Stomach smooth muscle (tissue), 2 donors: ENCODE results near the gene LUZP2.

ENCODE experiments used
- H3K27ac ChIP-seq: one replicate; pipeline ENCODE4 v1.7.0; 2013; ENCODE audit warnings: mild to moderate bottlenecking, low read length, inconsistent platforms
- H3K27me3 ChIP-seq, 2 donors: one replicate each; pipeline ENCODE4 v1.7.0; 2013; ENCODE audit warnings: low read length in 2 of 2; ENCODE audit not compliant: insufficient read depth in 2 of 2, control insufficient read depth in 1 of 2
- H3K36me3 ChIP-seq, 2 donors: one replicate each; pipeline ENCODE4 v1.7.0; 2013; ENCODE audit warnings: low read length in 2 of 2; ENCODE audit not compliant: control insufficient read depth in 2 of 2, insufficient read depth in 2 of 2
- H3K4me1 ChIP-seq: one replicate; pipeline ENCODE4 v1.7.0; 2013; ENCODE audit warnings: low read length; ENCODE audit not compliant: control insufficient read depth, insufficient read depth
- H3K4me3 ChIP-seq, 2 donors: one replicate each; pipeline ENCODE4 v1.7.0; 2013; ENCODE audit warnings: low read length in 2 of 2
- H3K9ac ChIP-seq, 2 donors: one replicate each; pipeline ENCODE4 v1.7.0; 2013; ENCODE audit warnings: low read length in 2 of 2, mild to moderate bottlenecking in 1 of 2
- H3K9me3 ChIP-seq, 2 donors: one replicate each; pipeline ENCODE4 v1.7.0; 2013; ENCODE audit warnings: low read length in 2 of 2; ENCODE audit not compliant: control insufficient read depth in 2 of 2
- donor health status: healthy.
- donor health status: Pancreatic carcinoma.

LUZP2 gene

GRCh38 chr11:24628224-24628776, 131.4 kb downstream of the LUZP2 start:
- no peaks in the 10 kb centered on the region for H3K36me3 ChIP-seq
- H3K27me3 ChIP-seq: no peaks in the 10 kb centered on the region
- no peak overlapping the region for H3K9ac ChIP-seq
- H3K4me3 ChIP-seq: no peak overlapping the region
- H3K9me3 ChIP-seq: no peaks in the 10 kb centered on the region
- no peak overlapping the region for H3K27ac ChIP-seq
- no peaks in the 10 kb centered on the region for H3K4me1 ChIP-seq

GRCh38 chr11:24634606-24635160, 137.8 kb downstream of the LUZP2 start:
- Histone ChIP-seq H3K27ac (no peak overlapping the region), H3K36me3 (no peaks in the 10 kb centered on the region), H3K4me1 (no peaks in the 10 kb centered on the region), H3K27me3 (no peaks in the 10 kb centered on the region), H3K9ac (no peak overlapping the region), H3K4me3 (no peak overlapping the region), H3K9me3 (no peaks in the 10 kb centered on the region)

- Histone ChIP-seq H3K4me3 (no peak overlapping the region), H3K36me3 (no peaks in the 10 kb centered on the region), H3K27me3 (no peaks in the 10 kb centered on the region), H3K9ac (no peak overlapping the region), H3K9me3 (no peaks in the 10 kb centered on the region), H3K27ac (no peak overlapping the region), H3K4me1 (no peaks in the 10 kb centered on the region)
Measured at GRCh38 chr11:24635588-24636290, 138.9 kb downstream of the LUZP2 start.

GRCh38 chr11:24636291-24636629, 139.4 kb downstream of the LUZP2 start:
- Histone ChIP-seq H3K27me3 (no peaks in the 10 kb centered on the region), H3K4me1 (no peaks in the 10 kb centered on the region), H3K27ac (no peak overlapping the region)

GRCh38 chr11:24637520-24637919, 140.7 kb downstream of the LUZP2 start:
- Histone ChIP-seq H3K36me3 (no peaks in the 10 kb centered on the region), H3K4me1 (no peaks in the 10 kb centered on the region), H3K4me3 (no peak overlapping the region), H3K27ac (no peak overlapping the region), H3K9me3 (no peaks in the 10 kb centered on the region), H3K9ac (no peak overlapping the region), H3K27me3 (no peaks in the 10 kb centered on the region)

More at GRCh38 chr11:24636291-24636629, 139.4 kb downstream of the LUZP2 start:
- no peaks in the 10 kb centered on the region for H3K9me3 ChIP-seq
- H3K4me3 ChIP-seq: no peak overlapping the region
- no peaks in the 10 kb centered on the region for H3K36me3 ChIP-seq
- no peak overlapping the region for H3K9ac ChIP-seq

- no peak overlapping the region for H3K27ac ChIP-seq
- no peak overlapping the region for H3K9ac ChIP-seq
- no peaks in the 10 kb centered on the region for H3K27me3 ChIP-seq
- H3K4me1 ChIP-seq: no peaks in the 10 kb centered on the region
- H3K4me3 ChIP-seq: no peak overlapping the region
- H3K9me3 ChIP-seq: no peaks in the 10 kb centered on the region
- H3K36me3 ChIP-seq: no peaks in the 10 kb centered on the region
Measured at GRCh38 chr11:24642648-24643047, 145.8 kb downstream of the LUZP2 start.

- Histone ChIP-seq H3K27me3 (no peaks in the 10 kb centered on the region), H3K27ac (no peak overlapping the region), H3K9ac (no peak overlapping the region), H3K9me3 (no peaks in the 10 kb centered on the region), H3K36me3 (no peaks in the 10 kb centered on the region), H3K4me1 (no peaks in the 10 kb centered on the region), H3K4me3 (no peak overlapping the region)
Measured at GRCh38 chr11:24645563-24645962, 148.7 kb downstream of the LUZP2 start.

GRCh38 chr11:24651873-24652272, 155.0 kb downstream of the LUZP2 start:
- Histone ChIP-seq H3K9ac (no peak overlapping the region), H3K9me3 (no peaks in the 10 kb centered on the region), H3K27me3 (no peaks in the 10 kb centered on the region), H3K27ac (no peak overlapping the region), H3K36me3 (no peaks in the 10 kb centered on the region), H3K4me1 (no peaks in the 10 kb centered on the region), H3K4me3 (no peak overlapping the region)

- Histone ChIP-seq H3K4me1 (no peaks in the 10 kb centered on the region), H3K36me3 (no peaks in the 10 kb centered on the region), H3K9ac (no peak overlapping the region), H3K4me3 (no peak overlapping the region), H3K27me3 (no peaks in the 10 kb centered on the region), H3K27ac (no peak overlapping the region), H3K9me3 (no peaks in the 10 kb centered on the region)
Measured at GRCh38 chr11:24653901-24654300, 157.0 kb downstream of the LUZP2 start.

- Histone ChIP-seq H3K27ac (no peak overlapping the region), H3K9ac (no peak overlapping the region), H3K4me1 (no peaks in the 10 kb centered on the region), H3K9me3 (no peaks in the 10 kb centered on the region), H3K4me3 (no peak overlapping the region), H3K27me3 (no peaks in the 10 kb centered on the region), H3K36me3 (no peaks in the 10 kb centered on the region)
Measured at GRCh38 chr11:24661331-24661730, 164.5 kb downstream of the LUZP2 start.

- Histone ChIP-seq H3K4me3 (no peak overlapping the region), H3K27me3 (no peaks in the 10 kb centered on the region), H3K4me1 (no peaks in the 10 kb centered on the region), H3K9me3 (no peaks in the 10 kb centered on the region), H3K9ac (no peak overlapping the region), H3K27ac (no peak overlapping the region), H3K36me3 (no peaks in the 10 kb centered on the region)
Measured at GRCh38 chr11:24664399-24664798, 167.5 kb downstream of the LUZP2 start.
